ENCODE measurements around the gene FBXL14. TPM values are rescaled to one million over a fixed set of nuclear protein-coding genes. Genes with fewer than 3 reads are reported as not detected.

FBXL14 gene
- total RNA-seq, 1 experiment from 2014 or later = 19.3 TPM

GRCh38 chr12:1553987-1554982, 40.1 kb downstream of the FBXL14 start:
- no peaks in the 10 kb centered on the region for H3K9me3 ChIP-seq (ENCODE audit: low read depth, low read length, poor library complexity, severe bottlenecking)
- H3K4me1 ChIP-seq (ENCODE audit: insufficient read depth, low read length, poor library complexity, severe bottlenecking) = peaks cover 2% of the 10 kb centered on the region
- no peak overlapping the region for H3K4me3 ChIP-seq (ENCODE audit: low read depth, low read length, poor library complexity, severe bottlenecking)
- CTCF ChIA-PET = no interaction called here
- no peak for TF ChIP-seq EZH2 (IDR thresholded peaks at IDR 0.05; ENCODE audit: borderline replicate concordance, low read depth, low read length, poor library complexity, severe bottlenecking)
- no peak for TF ChIP-seq CTCF (conservative IDR thresholded peaks at IDR 0.05; ENCODE audit: low read depth, low read length)
- no TSS peak for BruUV-seq (replicated peaks)
- no peaks in the 10 kb centered on the region for H3K36me3 ChIP-seq (ENCODE audit: insufficient read depth, low read length, poor library complexity, severe bottlenecking)
- intact Hi-C loops (cut with micrococcal nuclease; ENCODE audit: unreplicated experiment) = no loop called here
- no peak for DNase-seq (ENCODE audit: low spot score)
- H3K27me3 ChIP-seq (replicated peaks; ENCODE audit: insufficient read depth, low read depth, low read length, poor library complexity) = no peaks in the 10 kb centered on the region
- H3K27ac ChIP-seq (ENCODE audit: low read depth, low read length, poor library complexity, severe bottlenecking) = no peak overlapping the region
- POLR2A ChIA-PET (ENCODE audit: low non-redundant PET) = no interaction called here

- ChIA-PET POLR2A (ENCODE audit: low non-redundant PET) (no interaction called here), CTCF (interaction anchor here (0.6 kb wide), 1 partner anchor 614 kb away, joined by 3 read pairs; no protein-coding TSS in a partner anchor)
- Histone ChIP-seq H3K9me3 (ENCODE audit: low read depth, low read length, poor library complexity, severe bottlenecking) (no peaks in the 10 kb centered on the region), H3K27me3 (replicated peaks; ENCODE audit: insufficient read depth, low read depth, low read length, poor library complexity) (no peaks in the 10 kb centered on the region), H3K4me1 (ENCODE audit: insufficient read depth, low read length, poor library complexity, severe bottlenecking) (no peaks in the 10 kb centered on the region), H3K36me3 (ENCODE audit: insufficient read depth, low read length, poor library complexity, severe bottlenecking) (no peaks in the 10 kb centered on the region), H3K27ac (ENCODE audit: low read depth, low read length, poor library complexity, severe bottlenecking) (no peak overlapping the region), H3K4me3 (ENCODE audit: low read depth, low read length, poor library complexity, severe bottlenecking) (no peak overlapping the region)
- TF ChIP-seq EZH2 (IDR thresholded peaks at IDR 0.05; ENCODE audit: borderline replicate concordance, low read depth, low read length, poor library complexity, severe bottlenecking) = no peak
- TF ChIP-seq CTCF (conservative IDR thresholded peaks at IDR 0.05; ENCODE audit: low read depth, low read length) = no peak
- intact Hi-C loops (cut with micrococcal nuclease; ENCODE audit: unreplicated experiment) = no loop called here
- no peak for DNase-seq (ENCODE audit: low spot score)
- no TSS peak for BruUV-seq (replicated peaks)
Measured at GRCh38 chr12:1553536-1553935, 40.8 kb downstream of the FBXL14 start.

GRCh38 chr12:1552911-1553491, 41.4 kb downstream of the FBXL14 start:
- ChIA-PET CTCF (interaction anchor here (0.6 kb wide), 1 partner anchor 613 kb away, joined by 3 read pairs; no protein-coding TSS in a partner anchor), POLR2A (ENCODE audit: low non-redundant PET) (no interaction called here)
- no peaks in the 10 kb centered on the region for H3K27me3 ChIP-seq (replicated peaks; ENCODE audit: insufficient read depth, low read depth, low read length, poor library complexity)
- H3K27ac ChIP-seq (ENCODE audit: low read depth, low read length, poor library complexity, severe bottlenecking) = no peak overlapping the region
- no peaks in the 10 kb centered on the region for H3K4me1 ChIP-seq (ENCODE audit: insufficient read depth, low read length, poor library complexity, severe bottlenecking)
- no TSS peak for BruUV-seq (replicated peaks)
- no peak overlapping the region for H3K4me3 ChIP-seq (ENCODE audit: low read depth, low read length, poor library complexity, severe bottlenecking)
- intact Hi-C loops (cut with micrococcal nuclease; ENCODE audit: unreplicated experiment) = no loop called here
- H3K9me3 ChIP-seq (ENCODE audit: low read depth, low read length, poor library complexity, severe bottlenecking) = no peaks in the 10 kb centered on the region
- H3K36me3 ChIP-seq (ENCODE audit: insufficient read depth, low read length, poor library complexity, severe bottlenecking) = no peaks in the 10 kb centered on the region
- DNase-seq (ENCODE audit: low spot score) = no peak
- TF ChIP-seq EZH2 (IDR thresholded peaks at IDR 0.05; ENCODE audit: borderline replicate concordance, low read depth, low read length, poor library complexity, severe bottlenecking) (no peak), CTCF (conservative IDR thresholded peaks at IDR 0.05; ENCODE audit: low read depth, low read length) (no peak)
